IMR-90 (cell line): ENCODE results near the gene ARAP2. TPM values are rescaled to one million over a fixed set of nuclear protein-coding genes. Genes with fewer than 3 reads are reported as not detected.

ENCODE experiments used
- ATAC-seq: fragments of 200-7000 bp; cut with Tn5 transposase; 2 replicates; pipeline ENCODE4 v1.9.1; 2020; ENCODE audit warnings: low read depth, mild to moderate bottlenecking, moderate library complexity
- BruUV-seq: library from RNA; stranded (reverse); fragments of 400-500 nt; replicated peaks from 2 replicates; lab custom pipeline; 2021; lab: Mats Ljungman, UMichigan
- CTCF ChIA-PET: fragments of 300-600 bp; formaldehyde crosslinking; extraction: SDS; loops from one replicate; lab custom pipeline; 2021; ENCODE audit warnings: antibody characterized with exemption; lab: Yijun Ruan, JAX
- POLR2A ChIA-PET: fragments of 300-600 bp; sonication (Branson Sonifier 250); formaldehyde crosslinking; loops from one replicate; lab custom pipeline; 2022; ENCODE audit warnings: antibody characterized with exemption; ENCODE audit not compliant: unreplicated experiment; lab: Charles Lee
- DNase-seq: peaks from one replicate; pipeline ENCODE4 v3.0.0; 2013
- H2AFZ ChIP-seq: replicated peaks from 2 replicates; pipeline ENCODE3; 2013; ENCODE audit warnings: low read length, mild to moderate bottlenecking; ENCODE audit not compliant: poor library complexity
- H2AK5ac ChIP-seq: 2 replicates; pipeline ENCODE4 v1.6.1; 2013; ENCODE audit warnings: low read depth, low read length, inconsistent platforms
- H2AK9ac ChIP-seq: replicated peaks from 2 replicates; pipeline ENCODE3; 2013; ENCODE audit warnings: mild to moderate bottlenecking, low read depth, low read length, moderate library complexity; ENCODE audit not compliant: poor library complexity
- H2BK120ac ChIP-seq: 2 replicates; pipeline ENCODE4 v1.6.1; 2013; ENCODE audit warnings: low read depth, low read length, inconsistent platforms
- H2BK15ac ChIP-seq: 3 replicates; pipeline ENCODE4 v1.6.1; 2013; ENCODE audit warnings: low read depth, low read length, inconsistent platforms
- H2BK20ac ChIP-seq: 2 replicates; pipeline ENCODE4 v1.6.1; 2013; ENCODE audit warnings: low read depth, mild to moderate bottlenecking, inconsistent platforms, low read length, moderate library complexity
- H2BK5ac ChIP-seq: 2 replicates; pipeline ENCODE4 v1.6.1; 2013; ENCODE audit warnings: mild to moderate bottlenecking, low read depth, low read length, inconsistent platforms; ENCODE audit not compliant: poor library complexity, severe bottlenecking
- H3K14ac ChIP-seq: replicated peaks from 2 replicates; pipeline ENCODE4 v1.6.1; 2013; ENCODE audit warnings: low read depth, low read length, inconsistent platforms
- H3K18ac ChIP-seq: 2 replicates; pipeline ENCODE4 v1.6.1; 2013; ENCODE audit warnings: low read depth, low read length, control low read depth
- H3K23ac ChIP-seq: 2 replicates; pipeline ENCODE4 v1.6.1; 2013; ENCODE audit warnings: low read depth, low read length, inconsistent platforms
- H3K27ac ChIP-seq: 2 replicates; pipeline ENCODE4 v1.5.1; 2013; ENCODE audit warnings: mild to moderate bottlenecking, control low read depth, low read length; ENCODE audit not compliant: insufficient read depth
- H3K27me3 ChIP-seq: 2 replicates; pipeline ENCODE4 v1.6.1; 2013; ENCODE audit warnings: low read length; ENCODE audit not compliant: control insufficient read depth, insufficient read depth
- H3K36me3 ChIP-seq: 2 replicates; pipeline ENCODE4 v1.6.1; 2013; ENCODE audit warnings: low read length, mixed read lengths; ENCODE audit not compliant: control insufficient read depth, insufficient read depth
- H3K4ac ChIP-seq: 2 replicates; pipeline ENCODE4 v1.6.1; 2013; ENCODE audit warnings: low read depth, low read length, inconsistent platforms
- H3K4me1 ChIP-seq: 2 replicates; pipeline ENCODE4 v1.6.1; 2013; ENCODE audit warnings: low read length, mixed read lengths; ENCODE audit not compliant: control insufficient read depth, insufficient read depth
- H3K4me2 ChIP-seq: 2 replicates; pipeline ENCODE4 v1.6.1; 2013; ENCODE audit warnings: low read depth, mild to moderate bottlenecking, control low read depth, low read length, moderate library complexity
- H3K4me3 ChIP-seq: 2 replicates; pipeline ENCODE4 v1.5.1; 2013; ENCODE audit warnings: low read depth, mild to moderate bottlenecking, control low read depth, low read length, moderate library complexity; ENCODE audit not compliant: insufficient read depth
- H3K56ac ChIP-seq: 2 replicates; pipeline ENCODE4 v1.6.1; 2013; ENCODE audit warnings: low read length, inconsistent platforms; ENCODE audit not compliant: insufficient read depth; ENCODE audit errors: extremely low read depth
- H3K79me1 ChIP-seq, 2 experiments: 2 replicates each; pipeline ENCODE4 v1.6.1; 2013; ENCODE audit warnings: low read length in 2 of 2, inconsistent platforms in 1 of 2, low read depth in 1 of 2
- H3K9ac ChIP-seq: 2 replicates; pipeline ENCODE4 v1.6.1; 2013; ENCODE audit warnings: low read depth, low read length, control low read depth
- H3K9me1 ChIP-seq: 2 replicates; pipeline ENCODE4 v1.6.1; 2013; ENCODE audit warnings: low read length, inconsistent platforms; ENCODE audit not compliant: insufficient read depth
- H3K9me3 ChIP-seq: 2 replicates; pipeline ENCODE4 v1.6.1; 2013; ENCODE audit warnings: low read length; ENCODE audit not compliant: control insufficient read depth, insufficient read depth
- H4K20me1 ChIP-seq: 2 replicates; pipeline ENCODE4 v1.6.1; 2013; ENCODE audit warnings: low read length, inconsistent platforms; ENCODE audit not compliant: insufficient read depth
- H4K5ac ChIP-seq: 2 replicates; pipeline ENCODE4 v1.6.1; 2013; ENCODE audit warnings: mild to moderate bottlenecking, low read depth, low read length, control low read depth
- H4K8ac ChIP-seq, 2 experiments: 2 replicates each; pipeline ENCODE4 v1.6.1; 2013; ENCODE audit warnings: low read depth in 2 of 2, low read length in 2 of 2, control low read depth in 1 of 2, inconsistent platforms in 1 of 2
- H4K91ac ChIP-seq: 2 replicates; pipeline ENCODE4 v1.6.1; 2013; ENCODE audit warnings: low read depth, low read length, inconsistent platforms; ENCODE audit not compliant: insufficient read depth
- MAFK ChIP-seq: IDR thresholded peaks from 2 replicates; pipeline ENCODE4 v1.6.1; 2012; ENCODE audit warnings: low read depth, low read length, improper control_type of control experiment
- MAZ ChIP-seq: IDR thresholded peaks from 2 replicates; pipeline ENCODE4 v1.6.1; 2012; ENCODE audit warnings: low read depth, mild to moderate bottlenecking, low read length, improper control_type of control experiment, moderate library complexity, borderline replicate concordance
- POLR2A ChIP-seq: IDR thresholded peaks from 2 replicates; pipeline ENCODE4 v1.6.1; 2012; ENCODE audit warnings: mild to moderate bottlenecking, low read depth, low read length
- SMC3 ChIP-seq: fragments of 150-350 bp; IDR thresholded peaks from 2 replicates; pipeline ENCODE4 v1.6.1; 2016; ENCODE audit warnings: low read depth, mild to moderate bottlenecking, antibody characterized with exemption, low read length, moderate library complexity
- WGBS, 2 experiments: methylation state at CpG; one replicate each; pipeline versions ENCODE4 v1.1.5 to v1.1.7; 2013; ENCODE audit warnings: missing lambda C conversion rate in 2 of 2; ENCODE audit not compliant: insufficient read length in 1 of 2; ENCODE audit errors: extremely low coverage in 2 of 2; 5-methylcytosine and 5-hydroxymethylcytosine counted together
- dilution Hi-C: fragments of 300-500 bp; cut with HindIII; formaldehyde crosslinking; loops from one replicate; pipeline ENCODE4 v1.14.3; 2018; ENCODE audit warnings: low sequenced_read_pairs; ENCODE audit not compliant: unreplicated experiment
- in situ Hi-C: fragments of 300-500 bp; cut with MboI; formaldehyde crosslinking; loops from 3 replicates; pipeline ENCODE4 v1.14.3; 2019; ENCODE audit warnings: low sequenced_read_pairs, inconsistent platforms, mixed read lengths
- intact Hi-C: fragments of 100-400 bp; cut with micrococcal nuclease; formaldehyde crosslinking; loops from 2 replicates; pipeline ENCODE4 v1.10.0; 2022
- polyA plus RNA-seq, 3 experiments: library from polyadenylated mRNA; depleted of rRNA; stranded (reverse); fragments of >200 nt; gene quantifications; 2 replicates each; pipeline ENCODE4 v1.2.3, GENCODE V29; 2012; ENCODE audit warnings: low replicate concordance in 1 of 3
- total RNA-seq: library from RNA; depleted of rRNA; stranded (reverse); fragments of >200 nt; gene quantifications from 2 replicates; pipeline ENCODE4 v1.2.3, GENCODE V29; 2012

The ARAP2 gene
- total and polyA plus RNA-seq, 2 of the 4 experiments (the other 2 are of a cell fraction), result 0.32 to 1.8 TPM

GRCh38 chr4:36280555-36280954 is 36.2 kb upstream of the ARAP2 start:
- no peaks in the 10 kb centered on the region for H3K4me1 ChIP-seq
- H4K20me1 ChIP-seq, result no peaks in the 10 kb centered on the region
- no peak for ATAC-seq
- H2BK5ac ChIP-seq, result no peak overlapping the region
- no TSS peak for BruUV-seq
- no peak for DNase-seq
- no peak overlapping the region for H2AK5ac ChIP-seq
- WGBS, 2 experiments, result no CpG with 5 or more reads among the region's 4 CpGs
- H3K23ac ChIP-seq, result no peak overlapping the region
- TF ChIP-seq SMC3 (no peak), MAZ (no peak), MAFK (no peak), POLR2A (no peak)
- H3K36me3 ChIP-seq, result no peaks in the 10 kb centered on the region
- H2AK9ac ChIP-seq, result no peak overlapping the region
- H2BK120ac ChIP-seq, result no peak overlapping the region
- ChIA-PET CTCF (no interaction called here), POLR2A (no interaction called here)
- H4K5ac ChIP-seq, result no peak overlapping the region
- H3K14ac ChIP-seq, result no peak overlapping the region
- H3K27me3 ChIP-seq, result no peaks in the 10 kb centered on the region
- intact Hi-C loops (no loop called here), dilution Hi-C loops (no loop called here), in situ Hi-C loops (no loop called here)
- H3K79me1 ChIP-seq, result no peaks in the 10 kb centered on the region
- H4K8ac ChIP-seq, result no peak overlapping the region
- H2BK15ac ChIP-seq, result no peak overlapping the region
- no peak overlapping the region for H3K4me3 ChIP-seq
- H3K18ac ChIP-seq, result no peak overlapping the region
- no peak overlapping the region for H2BK20ac ChIP-seq
- no peak overlapping the region for H3K27ac ChIP-seq
- no peak overlapping the region for H3K4me2 ChIP-seq
- no peaks in the 10 kb centered on the region for H3K9me1 ChIP-seq
- H4K91ac ChIP-seq, result no peak overlapping the region
- no peak overlapping the region for H3K4ac ChIP-seq
- no peak overlapping the region for H3K9ac ChIP-seq
- no peaks in the 10 kb centered on the region for H3K9me3 ChIP-seq
- H3K56ac ChIP-seq, result no peak overlapping the region
- H2AFZ ChIP-seq, result no peak overlapping the region
